ENCODE measurements around the gene KCTD13.

GRCh38 chr16:29875206-29875605 lies 50.8 kb downstream of the KCTD13 start:
- no peak for TF ChIP-seq POLR2A (IDR thresholded peaks at IDR 0.05)
- TF ChIP-seq POLR2AphosphoS5 (IDR thresholded peaks at IDR 0.05) = no peak

All from breast epithelium (tissue), 3 donors.